ENCODE results near the gene EPHB2.

GRCh38 chr1:22799971-22800370, 89.3 kb downstream of the EPHB2 start:
- TF ChIP-seq EZH2 (IDR thresholded peaks at IDR 0.05) (no peak), POLR2AphosphoS5 (IDR thresholded peaks at IDR 0.05; ENCODE audit: borderline replicate concordance, low read depth, low read length) (no peak)

Data from SK-N-MC (cell line).